Measurements from ENCODE around the gene ACTN3. TPM values are rescaled to one million over a fixed set of nuclear protein-coding genes. Genes with fewer than 3 reads are reported as not detected.

Gene ACTN3
- total RNA-seq, 1 donor from 2014 or later = 0.11 TPM

DNA sequence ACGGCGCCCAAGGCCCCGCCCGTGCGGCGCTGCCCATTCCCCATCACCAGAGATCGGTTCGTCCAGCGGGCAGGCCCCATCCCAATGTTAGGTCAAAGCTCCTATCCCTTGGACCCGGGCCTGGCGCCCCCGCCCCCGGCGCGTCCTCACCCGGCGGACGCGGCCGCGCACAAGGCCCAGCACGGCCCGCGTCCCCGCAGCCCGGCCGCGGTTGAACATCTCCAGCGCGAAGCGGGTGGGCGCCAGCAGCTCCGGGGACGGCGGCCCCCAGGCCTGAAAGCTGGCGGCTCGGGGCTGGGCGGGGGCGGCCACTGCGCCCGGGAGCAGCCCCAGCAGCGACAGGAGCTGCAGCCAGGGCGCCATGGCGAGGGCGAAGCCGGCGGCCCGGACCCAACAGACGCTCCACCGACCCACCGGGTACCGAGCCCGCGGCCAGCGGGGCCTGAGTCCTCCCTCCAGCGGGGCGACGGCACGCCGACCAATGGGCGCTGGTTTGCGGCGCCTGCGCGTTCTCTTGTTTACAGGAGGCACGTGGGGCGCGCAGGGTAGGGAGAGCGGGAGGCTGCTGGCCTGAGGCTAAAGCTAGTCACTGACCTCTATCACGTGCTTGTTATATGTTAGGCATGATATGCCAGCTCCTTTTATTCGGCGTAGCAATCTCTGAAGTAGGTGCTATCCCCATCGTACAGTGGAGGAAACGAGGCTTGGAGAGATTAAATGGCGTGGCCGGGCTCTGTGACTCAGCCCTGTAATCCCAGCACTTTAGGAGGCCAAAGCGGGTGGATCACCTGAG lies 21.6 kb downstream of the ACTN3 start, which contains the start of gene CTSF:
Gene CTSF, minus strand, starts transcription at position 483 of the 793 bp plus-strand sequence. Its CDS starts 120 bp downstream, at position 363.
- Mint-ChIP-seq H3K27ac (ENCODE audit: unreplicated experiment) (no peak within 1 kb of the TSS), H3K36me3 (ENCODE audit: unreplicated experiment) (no peaks in the 10 kb centered on the region), H3K9me3 (ENCODE audit: unreplicated experiment) (no peaks in the 10 kb centered on the region), H3K4me1 (ENCODE audit: unreplicated experiment) (no peaks in the 10 kb centered on the region), H3K4me3 (ENCODE audit: unreplicated experiment) (no peak within 1 kb of the TSS), H3K27me3 (ENCODE audit: unreplicated experiment) (peaks cover 16% of the 10 kb centered on the region)
- DNase-seq (ENCODE audit: extremely low spot score, unreplicated experiment) = no peak
- TF ChIP-seq, protein P1, sequence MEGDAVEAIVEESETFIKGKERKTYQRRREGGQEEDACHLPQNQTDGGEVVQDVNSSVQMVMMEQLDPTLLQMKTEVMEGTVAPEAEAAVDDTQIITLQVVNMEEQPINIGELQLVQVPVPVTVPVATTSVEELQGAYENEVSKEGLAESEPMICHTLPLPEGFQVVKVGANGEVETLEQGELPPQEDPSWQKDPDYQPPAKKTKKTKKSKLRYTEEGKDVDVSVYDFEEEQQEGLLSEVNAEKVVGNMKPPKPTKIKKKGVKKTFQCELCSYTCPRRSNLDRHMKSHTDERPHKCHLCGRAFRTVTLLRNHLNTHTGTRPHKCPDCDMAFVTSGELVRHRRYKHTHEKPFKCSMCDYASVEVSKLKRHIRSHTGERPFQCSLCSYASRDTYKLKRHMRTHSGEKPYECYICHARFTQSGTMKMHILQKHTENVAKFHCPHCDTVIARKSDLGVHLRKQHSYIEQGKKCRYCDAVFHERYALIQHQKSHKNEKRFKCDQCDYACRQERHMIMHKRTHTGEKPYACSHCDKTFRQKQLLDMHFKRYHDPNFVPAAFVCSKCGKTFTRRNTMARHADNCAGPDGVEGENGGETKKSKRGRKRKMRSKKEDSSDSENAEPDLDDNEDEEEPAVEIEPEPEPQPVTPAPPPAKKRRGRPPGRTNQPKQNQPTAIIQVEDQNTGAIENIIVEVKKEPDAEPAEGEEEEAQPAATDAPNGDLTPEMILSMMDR (IDR thresholded peaks at IDR 0.05) = no peak

DNA sequence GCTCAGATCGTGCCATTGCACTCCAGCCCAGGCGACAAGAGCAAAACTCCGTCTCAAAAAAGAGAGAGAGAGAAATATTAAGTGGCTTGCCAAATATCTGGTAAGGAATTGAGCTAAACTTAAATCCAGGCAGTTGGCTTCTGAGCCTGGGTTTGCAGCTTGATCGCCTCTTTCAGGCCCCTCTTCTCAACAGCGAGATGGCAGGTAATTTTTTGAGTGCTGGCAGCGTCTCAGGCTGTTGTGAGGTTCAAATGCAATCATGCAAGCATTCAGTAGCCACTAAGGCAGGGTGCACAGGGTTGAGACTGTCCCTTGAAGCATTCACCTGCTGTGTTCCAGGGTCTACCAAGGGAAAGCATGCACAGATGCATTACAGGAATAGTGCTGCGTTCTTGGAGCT lies 22.4 kb downstream of the ACTN3 start:
- H3K9me3 Mint-ChIP-seq (ENCODE audit: unreplicated experiment) = no peaks in the 10 kb centered on the region
- no peaks in the 10 kb centered on the region for H3K4me1 Mint-ChIP-seq (ENCODE audit: unreplicated experiment)
- H3K36me3 Mint-ChIP-seq (ENCODE audit: unreplicated experiment) = no peaks in the 10 kb centered on the region
- H3K4me3 Mint-ChIP-seq (ENCODE audit: unreplicated experiment) = no peak overlapping the region
- TF ChIP-seq, protein P1 (IDR thresholded peaks at IDR 0.05) = no peak
- H3K27me3 Mint-ChIP-seq (ENCODE audit: unreplicated experiment) = peaks cover 22% of the 10 kb centered on the region
- no peak for DNase-seq (ENCODE audit: extremely low spot score, unreplicated experiment)
- H3K27ac Mint-ChIP-seq (ENCODE audit: unreplicated experiment) = no peak overlapping the region

- TF ChIP-seq, protein P1 (IDR thresholded peaks at IDR 0.05) = no peak
- Mint-ChIP-seq H3K27me3 (ENCODE audit: unreplicated experiment) (peaks cover 33% of the 10 kb centered on the region), H3K27ac (ENCODE audit: unreplicated experiment) (no peak overlapping the region), H3K36me3 (ENCODE audit: unreplicated experiment) (no peaks in the 10 kb centered on the region), H3K9me3 (ENCODE audit: unreplicated experiment) (no peaks in the 10 kb centered on the region), H3K4me3 (ENCODE audit: unreplicated experiment) (no peak overlapping the region), H3K4me1 (ENCODE audit: unreplicated experiment) (no peaks in the 10 kb centered on the region)
- no peak for DNase-seq (ENCODE audit: extremely low spot score, unreplicated experiment)
Observed at GRCh38 chr11:66570079-66570849, 23.6 kb downstream of the ACTN3 start.

DNA sequence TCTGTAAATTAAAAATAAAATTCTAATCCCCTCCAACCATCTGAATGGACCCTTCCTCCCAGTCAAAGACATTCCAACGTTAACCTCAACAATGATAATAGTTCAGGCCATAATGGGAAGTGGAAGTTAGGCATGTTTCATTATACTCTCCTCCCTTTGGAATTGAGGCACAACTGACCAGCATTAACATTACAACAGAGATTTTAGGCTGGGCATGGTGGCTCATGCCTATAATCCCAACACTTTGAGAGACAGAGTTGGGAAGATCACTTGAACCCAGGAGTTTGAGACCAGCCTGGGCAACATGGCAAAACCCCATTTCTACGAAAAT lies 24.1 kb downstream of the ACTN3 start:
- DNase-seq (ENCODE audit: extremely low spot score, unreplicated experiment) = no peak
- H3K9me3 Mint-ChIP-seq (ENCODE audit: unreplicated experiment) = no peaks in the 10 kb centered on the region
- H3K27me3 Mint-ChIP-seq (ENCODE audit: unreplicated experiment) = peaks cover 38% of the 10 kb centered on the region
- no peaks in the 10 kb centered on the region for H3K36me3 Mint-ChIP-seq (ENCODE audit: unreplicated experiment)
- H3K4me1 Mint-ChIP-seq (ENCODE audit: unreplicated experiment) = no peaks in the 10 kb centered on the region
- H3K27ac Mint-ChIP-seq (ENCODE audit: unreplicated experiment) = no peak overlapping the region
- TF ChIP-seq, protein P1 (IDR thresholded peaks at IDR 0.05) = no peak
- no peak overlapping the region for H3K4me3 Mint-ChIP-seq (ENCODE audit: unreplicated experiment)

GRCh38 chr11:66579017-66579606 lies 32.4 kb downstream of the ACTN3 start:
- Mint-ChIP-seq H3K4me1 (ENCODE audit: unreplicated experiment) (peaks cover 6% of the 10 kb centered on the region), H3K36me3 (ENCODE audit: unreplicated experiment) (no peaks in the 10 kb centered on the region), H3K9me3 (ENCODE audit: unreplicated experiment) (no peaks in the 10 kb centered on the region), H3K4me3 (ENCODE audit: unreplicated experiment) (no peak overlapping the region), H3K27me3 (ENCODE audit: unreplicated experiment) (peaks cover 19% of the 10 kb centered on the region), H3K27ac (ENCODE audit: unreplicated experiment) (no peak overlapping the region)
- TF ChIP-seq, protein P1 (IDR thresholded peaks at IDR 0.05) = peak; percentile 87
- peak; percentile 93 for DNase-seq (ENCODE audit: extremely low spot score, unreplicated experiment)
